ENCODE data around the gene FOXG1. TPM values are rescaled to one million over a fixed set of nuclear protein-coding genes. Genes with fewer than 3 reads are reported as not detected.

Gene FOXG1
- not detected in 2 replicates for total RNA-seq

DNA sequence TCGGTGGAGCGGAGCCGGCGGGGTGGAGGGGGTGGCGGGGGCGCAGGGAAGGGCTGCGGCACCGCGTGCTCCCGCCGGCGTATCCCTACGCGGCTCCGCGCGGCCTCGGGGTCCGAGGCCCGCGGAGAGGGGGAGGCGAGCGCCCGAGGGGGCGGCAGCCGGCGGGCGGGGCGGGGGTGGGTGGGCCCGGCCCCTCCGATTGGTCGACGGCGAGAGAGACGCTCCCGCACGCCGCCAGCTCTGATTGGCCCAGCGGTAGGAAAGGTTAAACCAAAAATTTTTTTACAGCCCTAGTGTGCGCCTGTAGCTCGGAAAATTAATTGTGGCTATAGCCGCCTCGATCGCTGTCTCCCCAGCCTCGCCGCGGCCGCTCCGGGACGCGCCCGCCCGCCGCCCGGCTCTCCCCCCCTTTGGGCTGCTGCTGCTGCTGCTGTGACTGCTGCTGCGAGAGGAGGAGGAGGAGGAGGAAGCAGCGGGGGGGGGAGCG is at the start of gene FOXG1:
FOXG1 (plus strand) TSS at position 319 of the 487 bp plus-strand sequence. CDS start 493 bp downstream, outside the sequence.
- no peak for DNase-seq (ENCODE audit: extremely low read depth, low read depth, low spot score)

DNA sequence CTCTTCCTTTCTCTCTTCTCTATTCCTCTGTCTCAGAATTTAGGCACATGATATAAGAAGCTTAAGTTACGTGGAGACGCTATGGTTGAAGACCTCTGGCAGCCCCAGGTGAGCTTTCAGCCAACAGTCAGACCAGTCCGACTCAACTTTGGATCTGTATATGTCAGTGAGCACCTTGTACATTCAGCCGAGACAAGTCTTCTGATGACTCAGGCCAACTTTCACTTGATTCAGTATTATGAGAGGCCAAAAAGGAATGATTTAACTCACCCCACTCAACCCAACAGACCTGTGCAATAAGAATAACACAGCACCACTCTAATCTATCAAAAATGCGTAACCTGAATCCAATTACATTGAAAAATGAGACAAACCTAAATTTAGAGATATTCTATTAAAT is 47.5 kb upstream of the FOXG1 start:
- DNase-seq (ENCODE audit: extremely low read depth, low read depth, low spot score): no peak

DNA sequence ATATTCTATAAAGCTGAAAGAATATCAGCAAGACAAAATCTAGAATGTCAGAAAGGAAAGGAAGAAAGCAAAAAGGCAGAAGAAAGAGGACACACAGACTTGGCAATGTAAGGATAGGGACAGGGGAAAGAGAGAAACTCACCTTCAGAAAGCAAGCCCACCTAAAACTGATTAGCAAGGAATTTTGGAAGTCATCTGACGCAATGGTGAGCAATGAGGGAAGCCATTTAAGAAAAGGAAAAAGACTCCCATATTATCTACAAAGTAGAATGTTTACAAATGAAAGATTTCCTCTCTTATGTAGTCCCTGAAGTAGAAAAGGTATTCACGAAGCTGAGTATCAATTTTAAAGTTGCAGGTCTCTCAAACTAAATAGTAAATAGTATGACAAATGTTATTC is 35.2 kb upstream of the FOXG1 start:
- DNase-seq (ENCODE audit: extremely low read depth, low read depth, low spot score): no peak

GRCh38 chr14:28742171-28742846 is 24.3 kb upstream of the FOXG1 start:
- no peak for DNase-seq (ENCODE audit: extremely low read depth, low read depth, low spot score)

DNA sequence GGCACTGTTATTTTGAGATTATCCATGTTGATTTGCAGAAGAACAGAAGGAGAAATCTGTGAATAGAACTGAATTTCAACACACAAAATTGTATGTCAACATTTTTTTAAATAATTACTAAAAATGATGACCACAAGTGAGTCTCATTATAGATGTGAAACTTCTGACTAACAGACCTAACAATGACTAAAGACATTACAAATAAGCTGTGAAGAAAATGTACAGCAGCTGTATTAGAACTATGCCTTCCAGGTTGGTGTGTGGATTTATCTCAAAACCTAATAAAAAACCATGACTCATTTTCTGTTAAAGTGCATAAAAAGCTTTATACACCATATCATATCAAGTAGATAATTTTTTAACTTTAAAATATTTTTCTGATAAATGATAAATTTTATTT is 22.5 kb upstream of the FOXG1 start:
- DNase-seq (ENCODE audit: extremely low read depth, low read depth, low spot score): no peak

DNA sequence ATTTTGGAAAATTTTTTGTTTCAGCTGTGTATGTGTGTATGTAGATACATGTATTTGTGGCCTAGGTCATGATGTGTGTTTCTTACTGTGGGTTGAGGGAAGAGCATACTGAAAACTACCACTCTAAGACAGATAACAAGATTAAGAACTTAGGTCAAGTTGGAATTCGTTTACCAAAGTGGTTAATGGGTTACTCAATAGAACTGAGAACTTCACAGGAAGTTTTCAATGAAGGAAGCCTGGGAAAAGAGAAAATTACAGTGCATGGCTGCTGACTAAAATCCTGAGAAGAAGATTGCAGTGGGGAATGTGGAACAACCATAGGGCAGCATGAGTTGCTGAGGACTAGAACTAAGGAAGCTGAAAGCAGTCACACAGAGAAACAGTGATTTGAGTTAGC is 21.4 kb upstream of the FOXG1 start:
- no peak for DNase-seq (ENCODE audit: extremely low read depth, low read depth, low spot score)

GRCh38 chr14:28746247-28746646 is 20.3 kb upstream of the FOXG1 start:
- no peak for DNase-seq (ENCODE audit: extremely low read depth, low read depth, low spot score)

DNA sequence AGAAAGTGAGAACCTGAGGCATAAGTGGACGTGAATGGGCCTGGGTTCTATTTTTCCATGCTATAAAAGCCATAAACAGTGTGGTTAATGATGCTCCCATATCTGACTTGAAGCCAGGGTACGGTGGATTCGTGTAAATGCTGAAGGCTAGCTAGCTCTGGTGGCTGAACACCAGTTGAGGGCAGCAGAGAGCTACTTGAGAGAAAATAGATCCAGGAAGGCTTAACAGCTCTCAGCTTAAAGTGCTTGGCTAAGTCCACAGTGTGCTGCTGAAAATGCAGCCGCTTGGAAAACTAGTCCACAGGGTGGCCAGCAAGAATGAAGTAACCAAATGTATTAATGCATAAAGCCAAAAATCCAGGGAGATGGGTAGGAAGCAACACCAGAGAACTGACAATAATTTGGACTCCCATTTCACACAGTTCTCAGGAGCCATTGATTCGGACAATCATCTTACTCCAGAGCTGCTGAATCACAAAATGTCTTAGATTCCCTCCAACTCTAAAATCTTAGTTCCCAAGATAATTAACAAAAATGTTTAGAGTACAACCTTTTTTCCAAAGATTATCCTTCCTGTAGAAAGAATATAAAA is 15.0 kb upstream of the FOXG1 start:
- DNase-seq (ENCODE audit: extremely low read depth, low read depth, low spot score): no peak

DNA sequence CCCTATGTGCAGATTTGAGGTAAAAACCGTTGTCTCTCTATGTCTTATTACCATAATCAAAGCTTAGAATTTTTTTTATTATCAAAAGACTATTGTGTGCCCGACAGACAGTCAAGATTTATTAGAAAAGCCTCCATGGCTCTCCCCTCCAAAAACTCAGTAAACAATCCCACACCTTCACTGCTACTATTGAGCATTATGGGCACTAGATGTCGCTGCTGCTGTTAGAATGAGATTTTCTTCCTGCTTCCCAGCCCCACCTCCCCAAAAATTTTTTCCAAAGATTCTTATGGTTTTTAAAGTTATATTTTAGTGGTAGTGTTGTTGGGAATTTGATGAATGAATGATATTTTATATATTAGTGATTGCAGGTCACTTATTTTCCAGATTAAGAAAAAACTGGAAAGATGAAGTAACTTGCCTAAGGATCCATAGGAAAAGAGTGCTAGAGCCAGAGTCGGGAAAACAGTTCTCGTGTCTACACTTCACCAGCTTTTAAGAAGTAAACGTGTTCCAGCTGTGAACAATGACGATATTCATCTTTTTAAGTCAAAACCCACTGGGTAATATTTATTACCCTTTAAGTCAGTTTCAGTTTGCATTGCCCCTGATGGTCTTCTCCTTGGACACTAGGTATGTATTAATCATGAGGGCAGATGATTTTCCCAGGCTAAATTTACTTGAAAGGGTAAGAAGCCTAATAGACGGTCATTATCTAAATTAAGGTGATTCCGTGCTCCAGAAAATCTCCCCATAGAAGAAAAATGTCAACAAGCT is 12.2 kb upstream of the FOXG1 start:
- DNase-seq (ENCODE audit: extremely low read depth, low read depth, low spot score): no peak

GRCh38 chr14:28755198-28755815 is 11.3 kb upstream of the FOXG1 start:
- DNase-seq (ENCODE audit: extremely low read depth, low read depth, low spot score): no peak

- DNase-seq (ENCODE audit: extremely low read depth, low read depth, low spot score): no peak
Measured at GRCh38 chr14:28755884-28756268, 10.7 kb upstream of the FOXG1 start.

DNA sequence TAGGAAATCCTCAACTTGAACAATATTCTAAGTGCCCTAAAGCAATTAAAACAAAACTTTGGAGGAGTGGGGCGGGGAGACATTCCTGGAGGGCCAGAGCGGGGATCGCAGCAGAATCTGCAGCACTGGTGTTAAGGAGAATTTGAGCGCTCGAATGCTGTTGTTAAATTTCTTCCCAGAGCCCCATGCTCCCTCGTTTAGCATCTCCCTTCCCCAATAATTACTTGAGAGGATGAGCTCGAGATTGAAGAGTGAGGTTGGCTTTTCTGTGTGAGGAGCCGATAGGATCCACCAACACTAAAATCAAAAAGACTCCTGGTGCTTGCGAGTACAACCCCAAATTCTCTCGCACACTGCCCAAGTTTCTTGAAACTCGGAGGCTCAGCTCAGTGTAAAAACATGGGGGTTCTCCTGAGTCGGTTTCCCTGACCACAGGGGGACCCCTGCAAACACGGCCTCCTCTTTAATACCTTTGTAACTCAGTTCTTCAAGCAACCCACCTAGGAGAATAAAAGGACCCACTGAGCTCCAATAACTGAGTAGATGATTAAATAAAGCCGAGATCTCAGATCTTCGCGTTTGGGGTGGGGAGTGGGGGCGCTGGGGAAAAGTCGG is 10.2 kb upstream of the FOXG1 start:
- DNase-seq (ENCODE audit: extremely low read depth, low read depth, low spot score): no peak

GRCh38 chr14:28756884-28757570 is 9.6 kb upstream of the FOXG1 start:
- no peak for DNase-seq (ENCODE audit: extremely low read depth, low read depth, low spot score)

GRCh38 chr14:28757786-28758185 is 8.8 kb upstream of the FOXG1 start:
- DNase-seq (ENCODE audit: extremely low read depth, low read depth, low spot score): no peak

DNA sequence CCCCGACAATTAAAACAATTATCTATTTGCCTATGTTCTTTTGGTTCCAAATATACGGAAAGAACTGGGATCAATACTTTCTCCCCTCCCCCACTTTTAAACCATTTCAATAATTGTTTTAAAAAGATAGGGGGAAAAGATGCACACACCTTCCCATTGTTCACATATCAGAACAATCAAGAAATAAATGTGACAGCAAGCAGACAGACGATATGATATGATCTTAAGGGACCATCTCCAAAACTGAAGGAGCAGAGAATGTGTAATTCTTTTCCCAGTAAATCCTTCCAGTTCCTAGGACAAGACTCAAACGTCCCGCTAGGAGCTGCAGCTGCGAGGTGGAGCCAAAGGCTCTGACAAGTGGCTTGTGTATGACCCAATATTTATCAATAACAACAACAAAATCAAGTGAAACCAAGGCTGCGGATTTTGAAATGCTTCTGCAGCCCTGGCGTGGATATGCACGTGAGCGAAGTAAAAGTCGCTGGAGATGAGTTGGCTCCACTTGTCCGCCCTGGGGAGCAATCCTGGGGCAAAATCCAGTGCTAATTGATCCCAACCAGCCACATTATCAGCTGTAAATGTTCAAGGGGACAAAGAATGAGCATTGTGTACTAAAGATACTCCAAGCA is 8.2 kb upstream of the FOXG1 start:
- DNase-seq (ENCODE audit: extremely low read depth, low read depth, low spot score): no peak

DNA sequence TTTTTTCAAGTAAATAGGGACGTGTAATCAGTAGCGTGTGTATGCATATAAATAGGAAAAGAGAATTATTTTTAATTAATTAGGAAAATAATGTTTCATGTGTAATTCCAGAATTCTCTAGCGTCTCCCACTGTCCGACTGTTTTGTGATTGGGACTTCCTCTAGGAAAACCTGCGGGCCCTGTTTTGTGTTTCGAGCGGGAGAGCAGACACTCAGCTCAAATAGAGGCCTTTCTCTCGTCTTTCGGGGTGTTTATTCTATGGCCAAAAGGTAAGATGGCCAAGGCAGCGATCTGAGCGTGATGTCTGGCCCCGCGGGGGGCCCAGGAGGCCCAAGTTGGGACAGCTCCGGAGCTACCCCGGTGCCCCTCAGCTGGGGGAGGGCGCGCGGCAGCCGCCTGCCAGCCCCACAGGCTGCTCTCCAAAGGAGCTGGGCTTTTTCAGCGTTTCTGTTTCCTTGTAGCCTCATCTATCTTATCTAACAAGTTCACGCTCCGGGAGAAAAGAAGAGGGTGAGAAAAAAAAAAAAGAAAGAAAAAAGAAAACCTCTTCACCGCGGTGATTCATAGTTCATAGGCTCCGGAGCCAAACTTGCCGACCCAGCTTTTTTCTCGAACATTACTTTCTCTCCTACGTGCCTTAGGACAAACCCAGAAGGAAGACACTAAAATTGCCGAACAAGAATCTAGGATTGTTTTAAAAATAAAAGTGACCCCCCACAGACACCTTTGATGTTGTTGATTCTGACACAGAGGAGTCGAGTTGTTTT is 7.5 kb upstream of the FOXG1 start:
- no peak for DNase-seq (ENCODE audit: extremely low read depth, low read depth, low spot score)

GRCh38 chr14:28759653-28760313 is 6.8 kb upstream of the FOXG1 start:
- no peak for DNase-seq (ENCODE audit: extremely low read depth, low read depth, low spot score)

GRCh38 chr14:28760431-28760996 is 6.1 kb upstream of the FOXG1 start:
- DNase-seq (ENCODE audit: extremely low read depth, low read depth, low spot score): no peak

Measured in glomerular endothelial cell (primary cell).